A204.1 (cell line): ENCODE measurements around the gene IGSF9B.

Experiments used
- FAIRE-seq: peaks from 2 replicates; lab custom pipeline; 2012; peaks lifted over from hg19 to GRCh38; lab: Jason Lieb, UNC

The IGSF9B gene

DNA sequence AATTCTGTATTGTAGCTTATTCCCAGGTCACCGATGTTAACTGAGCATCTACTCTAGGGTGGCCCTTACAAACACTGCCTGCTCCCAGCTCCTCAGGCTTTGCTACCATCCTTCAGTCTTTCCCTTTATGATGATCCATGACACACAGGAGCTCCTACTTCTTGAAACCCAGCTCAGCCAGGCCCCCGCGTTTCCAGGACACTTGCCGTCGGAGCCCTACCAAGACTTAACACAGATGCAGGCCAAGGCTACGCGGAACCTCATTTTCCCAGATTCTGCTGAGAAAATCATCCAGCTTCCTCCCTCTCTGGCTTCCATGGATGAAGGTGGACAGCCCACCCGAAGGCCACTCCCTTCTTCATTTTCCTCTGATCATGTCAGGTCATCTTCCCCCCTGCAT lies 18.6 kb downstream of the IGSF9B start:
- FAIRE-seq, result no peak

DNA sequence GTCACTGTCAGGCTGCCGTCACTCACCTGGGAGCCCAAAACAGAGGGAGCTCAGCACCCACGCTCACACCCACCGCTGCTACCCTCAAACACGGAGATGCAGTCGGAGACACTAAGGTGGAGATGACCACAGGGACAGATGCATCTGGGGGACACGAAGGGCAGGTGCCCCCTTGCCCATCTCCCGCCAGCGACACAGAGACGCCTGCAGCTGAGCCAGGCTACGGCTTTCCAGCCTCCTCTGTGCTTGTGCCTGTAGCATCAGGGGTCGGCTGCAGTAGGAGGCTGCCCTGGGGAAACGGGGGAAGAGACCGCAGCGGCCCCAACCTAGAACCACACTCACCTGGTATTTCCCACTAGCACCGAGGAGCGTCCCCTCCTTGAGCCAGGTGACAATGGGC lies 19.3 kb downstream of the IGSF9B start:
- no peak for FAIRE-seq

DNA sequence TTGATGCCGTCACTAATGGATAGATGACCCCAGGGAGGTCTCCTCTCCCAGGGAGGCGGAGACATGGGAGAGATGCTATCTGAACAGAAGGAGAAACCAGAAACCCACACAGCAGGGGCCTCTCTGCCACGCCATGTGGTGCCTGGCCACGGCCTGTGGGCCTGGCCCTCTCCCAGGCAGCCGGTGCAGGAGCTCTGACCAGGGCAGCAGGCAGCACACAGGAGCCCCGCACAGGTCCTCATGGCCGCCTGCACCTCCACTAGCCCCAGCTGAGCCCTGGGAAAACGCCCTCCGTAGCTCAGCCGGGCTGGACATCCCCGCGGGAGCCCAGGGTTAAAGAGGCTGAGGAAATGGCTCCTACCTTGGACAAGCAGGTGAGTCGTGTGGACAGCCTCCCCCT lies 19.8 kb downstream of the IGSF9B start:
- FAIRE-seq, result no peak

DNA sequence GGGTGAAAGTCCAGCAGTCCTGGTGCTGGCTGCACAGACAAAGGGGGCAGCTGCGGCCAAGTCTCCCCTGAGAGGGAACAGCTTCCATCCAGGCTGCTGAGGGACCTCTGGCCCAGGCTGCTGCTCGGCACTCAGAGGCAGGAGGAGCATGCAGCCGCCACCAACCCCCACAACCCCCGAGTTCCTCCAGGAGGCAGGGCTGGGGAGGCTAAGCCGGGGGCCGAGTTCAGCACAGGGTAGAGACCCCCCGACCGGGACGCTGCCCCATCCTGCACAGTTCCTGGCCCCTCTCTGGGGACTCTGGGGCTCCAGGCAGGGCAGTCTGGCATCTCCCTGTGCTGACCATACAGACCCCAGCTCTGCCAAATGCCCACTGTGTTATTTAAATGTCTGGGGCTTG lies 20.2 kb downstream of the IGSF9B start:
- FAIRE-seq, result no peak

DNA sequence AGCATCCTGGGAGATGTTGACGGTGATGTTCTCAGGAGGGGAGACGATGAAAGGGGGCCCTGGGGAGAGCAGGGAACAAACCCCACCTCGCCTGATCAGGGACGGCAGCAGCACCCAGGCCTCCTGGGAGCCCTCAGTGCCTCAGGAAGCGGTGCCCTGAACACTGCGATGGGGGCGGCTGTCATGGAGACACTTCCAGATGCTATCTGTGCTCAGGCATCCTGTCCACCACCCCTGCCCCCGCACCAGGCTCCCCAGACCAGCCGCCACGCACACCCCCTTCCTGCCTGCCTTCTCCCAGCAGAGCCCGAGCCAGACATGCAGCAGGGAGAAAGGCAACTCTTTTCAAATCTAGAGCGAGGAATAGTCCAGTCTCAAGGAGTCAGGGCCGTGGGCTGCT lies 20.6 kb downstream of the IGSF9B start:
- no peak for FAIRE-seq

DNA sequence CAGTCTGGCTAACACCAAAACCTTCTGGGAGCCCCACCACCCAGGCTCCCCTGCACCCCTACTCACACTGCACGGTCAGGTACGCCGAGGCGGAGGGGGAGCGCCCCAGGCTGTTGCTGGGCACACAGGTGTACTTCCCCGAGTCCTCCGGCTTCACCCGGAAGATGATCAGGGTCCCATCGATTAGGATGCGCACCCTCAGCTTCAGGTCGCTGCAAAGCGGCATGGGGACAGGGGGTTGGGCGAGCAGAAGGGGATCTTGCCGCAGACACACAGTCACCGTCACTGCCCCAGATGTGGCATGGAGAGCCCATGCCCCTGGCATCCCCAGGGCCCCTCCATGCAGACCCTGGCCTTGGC lies 21.2 kb downstream of the IGSF9B start:
- no peak for FAIRE-seq

DNA sequence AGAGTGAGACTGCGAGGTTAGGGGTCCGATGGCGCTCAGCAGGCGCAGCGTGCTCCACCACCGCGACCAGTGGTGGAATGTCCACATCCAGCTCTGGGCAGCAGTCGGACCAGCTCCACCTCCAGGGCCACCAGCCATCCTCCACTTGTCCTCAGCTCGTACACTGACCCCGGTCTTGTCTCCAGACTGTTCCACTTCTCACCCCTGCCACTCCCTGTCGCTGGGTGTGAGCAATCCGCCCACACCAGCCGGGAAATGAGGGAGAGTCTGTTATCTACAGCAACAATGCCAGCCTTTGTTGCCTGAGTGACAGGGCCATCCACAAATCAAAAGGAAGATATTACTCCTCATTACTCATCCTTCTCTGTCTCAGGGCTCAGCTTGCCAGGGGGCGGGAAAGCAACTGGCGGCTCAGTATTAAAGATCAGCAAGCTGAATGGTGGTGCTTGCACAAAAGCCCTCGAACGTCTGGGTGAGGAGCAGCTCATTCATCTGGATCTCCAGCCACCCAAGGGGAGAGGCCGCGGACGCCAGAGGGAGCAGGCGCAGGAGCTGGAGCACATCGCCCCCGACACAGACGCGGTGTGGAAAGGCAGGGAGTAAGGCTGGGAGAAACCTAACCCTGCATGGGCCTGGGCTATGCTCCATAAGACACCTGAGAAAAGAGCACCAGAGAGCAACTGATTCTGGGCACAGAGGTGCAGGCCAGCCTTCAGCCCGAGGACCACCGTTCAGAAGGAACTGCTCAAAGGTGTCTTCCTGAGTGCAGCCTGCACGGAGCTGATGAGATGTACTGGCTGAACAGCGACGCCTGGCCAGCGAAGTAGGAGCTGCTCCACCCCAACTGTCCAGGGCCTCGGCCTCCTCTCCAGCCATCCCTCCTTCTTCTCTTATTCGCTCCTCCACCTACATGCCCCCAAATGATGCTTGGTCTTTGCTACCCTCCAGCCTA lies 21.9 kb downstream of the IGSF9B start:
- no peak for FAIRE-seq

DNA sequence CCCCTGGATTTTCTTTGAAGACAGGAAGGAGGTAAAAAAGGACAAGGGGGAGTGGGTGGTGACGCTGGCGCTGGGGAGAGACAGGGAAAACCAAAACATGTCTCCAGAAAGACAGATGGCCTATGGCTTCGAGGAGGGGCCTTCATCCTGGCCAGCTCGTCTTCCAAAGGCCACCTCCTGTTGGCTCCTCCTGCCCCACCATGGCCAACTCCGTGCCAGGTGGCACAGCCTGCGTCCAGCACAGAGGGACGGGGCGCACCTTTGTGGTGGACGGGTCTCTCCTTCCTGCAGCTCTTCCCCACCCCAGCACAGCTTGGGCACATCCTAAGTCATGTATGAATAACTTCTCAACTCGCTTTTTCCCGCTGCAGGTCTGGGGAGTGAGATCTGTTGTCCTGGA lies 22.7 kb downstream of the IGSF9B start:
- FAIRE-seq, result no peak

DNA sequence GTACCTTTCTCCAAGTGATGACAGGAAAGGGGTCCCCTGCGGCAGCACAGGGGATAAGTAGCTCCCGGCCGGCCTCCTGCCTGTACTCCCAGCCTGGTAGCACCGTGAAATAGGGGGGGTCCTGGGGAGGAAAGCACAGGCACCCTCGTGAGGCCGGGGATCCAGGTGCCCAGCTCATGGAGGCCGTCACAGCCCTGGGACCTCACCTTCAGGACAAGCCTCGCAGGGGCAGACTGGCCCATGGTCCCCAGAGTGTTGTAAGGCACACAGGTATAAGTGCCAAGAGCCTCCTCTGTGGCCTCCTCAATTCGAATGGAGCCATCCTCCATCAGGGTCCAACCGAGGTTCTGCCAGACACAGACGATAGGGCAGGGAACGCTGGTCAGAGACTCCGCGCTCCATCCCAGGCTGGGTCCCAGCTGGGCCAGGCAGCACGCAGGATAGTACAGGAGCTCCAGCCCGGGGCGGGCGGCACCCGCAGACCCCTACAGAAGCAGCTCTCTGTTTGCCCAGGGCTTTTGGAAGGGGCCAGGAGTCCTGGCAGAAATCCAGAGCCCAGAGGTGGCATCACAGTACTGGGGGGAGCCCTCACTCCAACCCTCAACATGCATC lies 25.2 kb downstream of the IGSF9B start:
- FAIRE-seq, result no peak

DNA sequence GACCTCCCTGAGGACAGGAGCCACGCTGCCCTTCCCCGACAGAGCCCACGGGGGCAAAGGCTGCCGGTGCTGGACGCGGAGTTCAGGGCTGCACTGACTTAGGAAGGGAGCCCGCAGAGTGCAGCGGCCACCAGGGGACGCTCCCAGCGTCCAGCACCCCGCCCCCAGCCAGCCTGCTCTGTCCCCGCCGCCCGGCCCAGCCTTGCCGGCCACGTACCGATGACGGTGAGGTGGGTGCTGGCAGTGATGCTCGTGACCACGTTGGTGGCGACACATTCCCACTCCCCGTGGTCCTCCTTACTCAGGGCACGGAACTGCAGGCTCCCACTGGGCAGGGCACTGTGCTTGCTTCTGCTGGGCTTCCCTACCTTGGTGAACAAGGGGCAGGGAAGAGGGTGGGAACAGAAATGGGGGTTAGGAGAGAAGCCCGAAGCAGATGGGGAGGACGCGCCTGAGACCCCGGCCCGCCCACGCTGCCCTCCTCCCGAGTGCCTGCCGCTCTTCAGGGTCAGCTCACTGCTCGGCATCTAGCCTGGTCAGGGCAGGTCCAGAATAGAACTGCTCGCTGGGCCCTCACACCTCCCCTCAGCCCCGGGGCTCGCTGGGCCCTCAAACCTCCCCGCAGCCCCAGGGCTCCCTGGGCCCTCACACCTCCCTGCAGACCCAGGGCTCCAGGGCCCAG lies 25.9 kb downstream of the IGSF9B start:
- no peak for FAIRE-seq

DNA sequence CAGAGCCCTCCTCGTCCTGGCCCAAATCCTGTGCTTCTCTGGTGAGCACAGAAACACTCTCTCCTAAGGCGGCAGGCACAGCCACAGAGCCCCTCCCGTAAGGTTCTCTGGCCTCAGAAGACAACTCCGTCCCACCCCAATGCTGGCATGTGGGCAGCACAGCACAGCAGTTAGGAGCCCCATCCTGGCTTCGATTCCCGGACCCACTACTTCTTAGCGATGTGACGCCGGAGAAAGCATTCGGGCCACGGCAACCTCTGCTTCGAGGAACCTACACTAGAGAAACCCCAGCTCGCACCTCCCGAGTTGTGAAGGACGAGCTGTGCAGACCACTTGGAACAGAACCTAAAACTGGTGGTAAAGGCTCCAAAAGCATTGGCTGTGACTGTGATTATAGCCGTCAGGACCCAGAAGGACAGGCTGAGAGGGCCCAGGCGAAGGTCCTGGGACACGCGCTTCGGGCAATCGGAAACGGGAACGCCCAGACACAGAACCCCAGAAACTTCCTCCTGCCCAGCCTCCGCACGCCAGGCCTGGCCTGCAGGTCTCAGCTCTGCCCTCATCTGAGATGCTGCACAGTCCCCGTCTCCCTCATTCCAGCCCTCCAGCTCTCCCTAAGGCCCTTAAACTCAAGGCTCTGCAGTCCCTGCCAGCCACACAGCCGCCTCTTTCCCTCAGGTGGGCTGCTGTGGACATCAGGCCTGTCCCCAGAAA lies 26.6 kb downstream of the IGSF9B start:
- FAIRE-seq, result no peak

DNA sequence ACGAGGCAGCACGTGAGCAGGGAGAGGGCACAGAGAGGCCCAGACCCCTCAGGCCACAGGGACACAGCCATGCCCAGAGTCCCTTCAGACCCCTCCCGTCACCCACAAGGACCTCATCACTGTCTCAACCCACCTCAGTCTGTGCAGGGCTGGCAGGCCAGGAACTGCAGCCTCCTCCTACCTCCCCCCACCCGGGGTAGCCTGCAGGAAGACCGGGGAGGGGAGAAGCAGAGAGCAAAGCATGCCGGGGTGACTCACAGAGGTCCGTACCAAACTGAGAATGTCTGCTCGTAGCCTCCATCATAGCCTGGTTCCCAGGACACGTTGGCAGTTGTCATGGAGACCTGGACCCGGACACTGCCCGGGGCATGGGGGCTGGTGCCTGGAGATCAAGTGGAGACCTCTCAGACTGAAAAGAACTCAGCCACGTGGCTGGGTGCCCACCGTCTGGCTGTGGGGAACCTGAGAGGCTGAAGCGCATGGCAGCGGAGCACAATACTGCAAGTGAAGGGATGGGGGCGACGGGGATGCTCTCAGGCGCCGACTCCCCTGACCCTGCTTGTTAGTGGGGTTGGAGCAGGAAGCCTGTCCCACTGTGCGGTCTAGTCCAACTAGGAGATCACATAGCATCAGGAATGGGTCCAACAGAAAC lies 27.2 kb downstream of the IGSF9B start:
- no peak for FAIRE-seq

DNA sequence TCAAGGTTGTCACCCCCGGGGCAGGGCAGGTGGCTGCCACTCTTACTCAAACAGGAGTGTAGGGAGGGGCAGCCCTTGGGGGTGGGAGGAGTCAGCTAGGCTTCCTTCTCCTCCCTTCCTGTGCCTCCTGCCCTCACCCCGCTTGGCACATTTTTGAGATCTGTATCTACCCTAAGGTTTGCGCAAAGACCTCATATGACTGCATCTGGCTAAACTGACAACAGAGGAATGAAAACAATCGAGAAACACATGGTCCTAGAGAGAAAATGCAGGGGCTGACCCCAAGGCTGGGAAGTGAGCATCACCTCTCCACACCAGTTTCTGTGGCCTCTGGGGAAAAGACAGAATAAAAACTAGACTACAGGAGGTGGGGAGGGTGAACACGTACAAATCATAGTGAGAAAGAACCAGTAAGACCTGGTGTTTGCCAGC lies 28.1 kb downstream of the IGSF9B start:
- FAIRE-seq, result no peak

DNA sequence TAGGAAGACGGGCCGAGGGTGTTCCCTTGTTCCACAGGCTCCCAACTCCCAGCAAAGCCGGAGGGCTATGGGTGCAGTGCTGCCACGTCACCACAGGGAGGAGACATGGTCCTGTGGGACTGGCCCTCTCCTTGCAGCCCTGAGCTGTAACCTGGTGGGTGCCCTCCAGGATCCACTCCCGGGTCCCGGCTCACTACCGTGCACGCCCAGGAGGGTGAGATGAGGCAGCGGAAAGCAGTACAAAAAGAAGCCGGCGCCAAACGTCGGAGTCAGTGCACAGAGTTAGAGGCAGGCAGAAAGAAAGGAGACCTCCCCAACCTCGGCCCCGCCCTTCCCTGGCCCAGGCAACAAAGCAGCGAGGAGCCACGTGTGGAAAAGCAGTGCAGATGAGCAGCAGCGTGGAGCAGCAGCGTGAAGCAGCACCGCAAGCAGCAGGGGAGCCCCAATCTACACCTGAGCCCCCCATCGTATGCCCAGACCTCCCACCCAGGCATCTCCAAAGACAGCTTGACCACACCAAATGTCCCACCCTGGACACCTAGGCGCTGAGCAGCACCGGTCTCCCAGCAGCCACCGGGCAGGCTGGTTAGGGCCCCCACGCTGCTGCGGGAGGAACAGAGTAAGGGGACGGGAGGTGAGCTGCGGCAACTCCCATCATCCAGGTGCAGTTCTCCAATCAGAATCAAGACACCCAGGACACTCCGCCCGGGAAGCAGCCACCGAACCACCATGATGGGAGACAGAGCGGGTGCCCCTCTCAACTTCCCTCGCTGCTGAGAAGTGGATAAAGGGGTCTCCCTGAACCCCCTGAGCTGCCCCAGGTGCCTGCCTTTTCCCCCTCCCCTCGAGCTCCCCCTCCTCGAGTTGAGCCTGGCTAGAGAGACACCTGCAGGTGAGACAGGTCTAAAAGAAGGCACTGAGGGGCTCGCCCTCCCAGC lies 28.8 kb downstream of the IGSF9B start:
- FAIRE-seq, result no peak

DNA sequence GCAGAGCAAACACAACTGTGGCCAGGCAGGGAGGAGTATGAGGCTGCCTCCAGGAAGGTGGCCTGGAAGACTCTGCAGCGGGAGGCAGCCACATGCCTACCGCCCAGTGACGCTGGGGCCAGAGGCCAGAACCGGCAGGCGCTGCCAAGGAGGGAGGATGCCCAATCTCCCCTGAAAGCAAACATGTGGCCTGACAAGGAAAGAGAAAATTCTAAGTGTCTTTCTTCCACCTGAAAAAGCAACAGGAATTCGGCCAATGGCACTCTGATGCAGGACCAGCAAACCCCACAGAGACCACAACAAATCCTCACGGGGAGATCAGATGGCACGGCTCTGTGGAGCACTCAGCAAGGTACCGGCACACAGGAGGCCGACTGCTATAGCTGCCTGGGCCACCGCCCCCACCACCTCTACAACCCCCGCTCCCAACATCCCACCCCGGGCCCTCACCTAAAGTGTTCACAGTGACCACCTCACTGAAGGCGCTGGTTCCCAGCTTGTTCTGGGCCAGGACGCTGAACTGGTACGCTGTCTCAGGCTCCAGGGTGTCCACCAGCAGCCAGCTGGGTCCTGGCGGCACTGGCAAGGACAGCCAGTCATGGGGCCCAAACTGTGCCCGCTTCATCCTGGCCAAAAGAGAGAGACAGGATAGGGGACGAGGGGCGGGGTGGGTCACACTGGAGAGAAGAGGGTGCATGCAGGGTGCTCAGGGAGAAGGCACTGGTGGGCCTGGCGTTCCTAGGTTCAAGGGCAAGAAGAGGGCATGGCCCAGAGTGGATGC lies 30.1 kb downstream of the IGSF9B start:
- no peak for FAIRE-seq

DNA sequence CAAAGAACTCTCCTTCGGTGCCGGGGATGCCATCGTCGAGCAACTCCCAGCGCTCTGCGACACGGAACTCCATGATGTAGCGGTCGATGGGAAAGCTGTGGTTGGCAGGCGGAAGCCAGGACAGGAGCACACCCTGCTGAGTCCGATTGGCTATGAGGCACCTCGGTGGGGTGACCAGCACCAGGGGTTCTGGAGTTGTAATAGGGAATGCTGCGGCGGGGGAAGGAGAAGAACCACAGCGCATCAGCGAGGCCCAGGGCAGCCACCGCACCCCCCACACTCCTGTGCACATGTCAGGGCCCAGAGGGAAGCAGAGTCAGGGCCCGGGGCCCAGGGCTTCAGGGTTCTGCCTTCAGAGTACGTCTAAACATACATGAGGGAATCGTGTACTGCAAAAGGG lies 31.0 kb downstream of the IGSF9B start:
- no peak for FAIRE-seq

DNA sequence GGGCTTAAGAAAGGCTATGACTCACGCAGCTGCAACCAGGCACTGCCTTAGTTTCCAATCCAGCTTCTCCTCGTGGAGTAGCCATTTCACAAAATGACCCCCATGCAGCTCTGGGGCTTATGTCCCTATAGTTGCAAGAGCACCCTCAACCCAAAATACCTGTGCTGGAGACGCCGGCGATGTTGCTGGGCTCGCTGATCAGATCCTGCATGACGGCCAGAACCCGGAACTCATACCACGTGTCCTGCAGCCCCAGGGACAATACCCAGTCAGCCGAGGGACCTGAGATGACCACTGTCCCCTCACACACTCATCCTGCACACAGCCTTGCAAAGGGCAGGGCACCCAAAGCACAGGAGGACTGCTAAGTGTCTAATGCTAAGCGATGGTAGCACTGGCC lies 32.1 kb downstream of the IGSF9B start:
- FAIRE-seq, result no peak

DNA sequence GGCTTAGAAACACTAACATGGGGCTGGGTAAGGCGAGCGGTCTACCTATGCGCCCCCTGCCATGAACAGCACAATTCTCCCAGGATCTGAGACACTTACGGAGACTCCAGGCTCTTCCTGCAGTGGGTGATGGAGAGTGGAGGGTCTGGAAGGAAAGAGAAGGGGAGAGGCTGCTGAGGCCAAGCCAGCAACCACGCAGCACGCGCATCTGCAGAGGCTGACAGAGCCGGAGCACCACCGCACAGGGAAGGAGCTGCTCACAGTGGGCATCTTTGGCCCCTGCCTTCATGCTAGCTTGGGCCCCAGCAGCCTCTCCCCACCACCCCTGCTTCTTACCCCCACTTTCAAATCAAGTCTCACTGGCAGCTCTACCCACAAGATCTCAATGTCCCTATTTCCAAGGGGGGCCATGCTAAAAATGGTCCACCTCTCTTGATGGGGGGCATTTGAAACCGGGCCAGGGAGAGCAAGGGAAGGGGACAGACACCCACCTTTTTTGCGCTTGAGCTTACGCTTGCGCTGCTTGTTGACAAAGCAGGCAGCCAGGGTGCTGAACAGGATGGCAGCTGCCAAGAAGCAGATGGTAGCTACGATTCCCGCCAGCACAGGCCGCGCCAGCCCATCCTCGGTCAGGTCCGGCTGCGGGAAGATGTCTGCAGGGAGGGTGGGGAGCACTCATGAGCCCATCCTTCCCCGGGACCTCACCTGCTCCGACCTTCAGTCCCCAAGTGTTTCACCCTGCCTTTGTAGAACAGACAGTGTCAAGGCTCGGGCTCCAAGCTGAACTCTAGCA lies 34.5 kb downstream of the IGSF9B start:
- FAIRE-seq, result no peak

DNA sequence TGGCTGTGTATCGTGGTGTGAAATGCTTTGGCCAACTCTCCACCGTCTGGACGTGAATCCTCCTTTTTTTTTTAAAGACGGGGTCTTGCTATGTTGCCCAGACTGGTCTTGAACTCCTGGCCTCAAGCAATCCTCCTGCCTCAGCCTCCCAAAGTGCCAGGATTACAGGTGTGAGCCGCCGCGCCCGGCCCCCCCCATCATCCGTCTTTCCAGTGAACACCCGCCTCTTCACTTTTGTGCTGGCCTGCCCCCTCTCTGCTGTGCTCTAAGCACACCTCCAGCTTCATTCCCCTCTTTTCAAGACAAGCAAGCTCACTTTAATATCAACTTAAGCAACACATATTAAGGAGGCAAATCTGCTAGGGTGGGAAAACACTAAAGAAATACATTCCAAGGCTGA lies 35.3 kb downstream of the IGSF9B start:
- no peak for FAIRE-seq
